ENCODE measurements around the gene PCDHGB7.
"Not testable (repeated sequence)": the region's sequence is repeated elsewhere in the genome, so short reads cannot be mapped to it uniquely, and the experiment has no call there.

PCDHGB7 gene

GRCh38 chr5:141417494-141418172 lies at the start of gene PCDHGB7:
TSS of gene PCDHGB7 (plus strand) at chr5:141417677. CDS start at chr5:141417860, 183 bp downstream.
- not testable (repeated sequence) for DNase-seq

DNA sequence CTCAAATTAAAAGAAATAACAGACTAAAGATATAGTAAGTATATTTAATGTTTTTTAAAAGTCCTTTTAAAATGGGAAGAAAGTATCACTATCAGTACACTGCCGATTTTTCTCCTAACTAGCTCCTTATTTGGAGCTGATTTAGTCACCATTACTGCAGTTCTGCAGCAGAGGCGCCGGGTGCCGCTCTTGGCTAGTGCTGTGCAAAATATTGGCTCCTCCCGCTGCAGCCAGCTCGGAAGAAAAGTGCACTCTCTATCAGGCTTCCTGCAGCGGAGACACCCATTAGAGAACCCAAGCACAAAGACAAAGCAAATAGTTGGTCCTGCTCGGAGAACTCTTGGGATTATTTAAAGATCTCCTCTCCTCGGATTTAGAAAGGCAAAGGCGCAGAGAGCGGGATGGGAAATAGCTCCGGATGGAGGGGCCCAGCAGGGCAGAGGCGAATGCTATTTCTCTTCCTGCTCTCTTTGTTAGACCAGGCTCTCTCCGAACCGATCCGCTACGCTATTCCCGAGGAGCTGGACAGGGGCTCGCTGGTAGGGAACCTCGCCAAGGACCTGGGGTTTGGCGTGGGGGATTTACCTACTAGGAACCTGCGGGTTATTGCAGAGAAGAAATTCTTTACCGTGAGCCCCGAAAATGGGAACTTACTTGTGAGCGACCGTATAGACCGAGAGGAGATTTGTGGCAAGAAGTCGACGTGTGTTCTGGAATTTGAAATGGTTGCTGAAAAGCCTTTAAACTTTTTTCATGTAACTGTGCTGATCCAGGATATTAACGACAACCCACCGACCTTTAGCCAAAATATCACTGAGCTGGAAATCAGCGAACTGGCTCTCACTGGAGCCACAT lies 47.3 kb upstream of the PCDHGB7 start, which contains the start of gene PCDHGB3:
Gene PCDHGB3, plus strand, starts transcription at position 249 of the 855 bp plus-strand sequence. Its CDS starts 153 bp downstream, at position 402.
- no peak for DNase-seq

DNA sequence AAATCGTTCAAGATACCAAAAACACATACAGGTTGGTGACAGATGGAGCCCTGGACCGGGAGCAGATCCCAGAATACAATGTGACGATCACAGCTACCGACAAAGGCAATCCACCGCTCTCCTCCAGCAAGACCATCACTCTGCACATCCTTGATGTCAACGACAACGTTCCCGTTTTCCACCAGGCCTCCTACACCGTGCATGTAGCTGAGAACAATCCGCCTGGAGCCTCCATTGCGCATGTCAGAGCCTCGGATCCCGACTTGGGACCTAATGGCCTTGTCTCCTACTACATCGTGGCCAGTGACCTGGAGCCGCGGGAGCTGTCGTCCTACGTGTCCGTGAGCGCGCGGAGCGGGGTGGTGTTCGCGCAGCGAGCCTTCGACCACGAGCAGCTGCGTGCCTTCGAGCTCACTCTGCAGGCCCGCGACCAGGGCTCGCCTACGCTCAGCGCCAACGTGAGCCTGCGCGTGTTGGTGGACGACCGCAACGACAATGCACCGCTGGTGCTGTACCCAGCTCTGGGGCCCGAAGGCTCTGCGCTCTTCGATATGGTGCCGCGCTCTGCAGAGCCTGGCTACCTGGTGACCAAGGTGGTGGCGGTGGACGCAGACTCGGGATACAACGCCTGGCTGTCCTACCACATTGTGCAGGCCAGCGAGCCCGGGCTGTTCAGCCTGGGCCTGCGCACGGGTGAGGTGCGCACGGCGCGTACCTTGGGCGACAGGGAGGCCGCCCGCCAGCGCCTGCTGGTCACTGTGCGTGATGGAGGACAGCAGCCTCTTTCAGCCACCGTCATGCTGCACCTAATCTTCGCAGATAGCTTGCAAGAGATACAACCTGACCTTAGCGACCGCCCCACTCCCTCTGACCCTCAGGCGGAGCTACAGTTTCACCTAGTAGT lies 45.7 kb upstream of the PCDHGB7 start:
- DNase-seq = no peak

GRCh38 chr5:141373673-141374317 lies 43.7 kb upstream of the PCDHGB7 start, which contains the start of gene PCDHGA6:
TSS of gene PCDHGA6 (plus strand) at chr5:141373891. CDS start at chr5:141374084, 193 bp downstream.
- DNase-seq = no peak

DNA sequence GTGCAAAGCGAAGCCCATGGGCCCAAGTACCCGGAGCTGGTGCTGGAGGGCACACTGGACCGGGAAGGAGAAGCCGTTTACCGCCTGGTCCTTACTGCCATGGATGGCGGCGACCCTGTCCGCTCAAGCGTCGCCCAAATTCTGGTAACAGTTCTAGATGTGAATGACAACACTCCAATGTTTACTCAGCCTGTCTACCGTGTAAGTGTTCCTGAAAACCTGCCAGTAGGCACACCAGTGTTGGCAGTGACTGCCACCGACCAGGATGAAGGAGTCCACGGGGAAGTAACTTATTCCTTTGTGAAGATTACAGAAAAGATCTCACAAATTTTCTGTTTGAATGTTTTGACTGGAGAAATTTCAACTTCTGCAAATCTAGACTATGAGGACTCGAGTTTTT lies 42.9 kb upstream of the PCDHGB7 start:
- DNase-seq = no peak

DNA sequence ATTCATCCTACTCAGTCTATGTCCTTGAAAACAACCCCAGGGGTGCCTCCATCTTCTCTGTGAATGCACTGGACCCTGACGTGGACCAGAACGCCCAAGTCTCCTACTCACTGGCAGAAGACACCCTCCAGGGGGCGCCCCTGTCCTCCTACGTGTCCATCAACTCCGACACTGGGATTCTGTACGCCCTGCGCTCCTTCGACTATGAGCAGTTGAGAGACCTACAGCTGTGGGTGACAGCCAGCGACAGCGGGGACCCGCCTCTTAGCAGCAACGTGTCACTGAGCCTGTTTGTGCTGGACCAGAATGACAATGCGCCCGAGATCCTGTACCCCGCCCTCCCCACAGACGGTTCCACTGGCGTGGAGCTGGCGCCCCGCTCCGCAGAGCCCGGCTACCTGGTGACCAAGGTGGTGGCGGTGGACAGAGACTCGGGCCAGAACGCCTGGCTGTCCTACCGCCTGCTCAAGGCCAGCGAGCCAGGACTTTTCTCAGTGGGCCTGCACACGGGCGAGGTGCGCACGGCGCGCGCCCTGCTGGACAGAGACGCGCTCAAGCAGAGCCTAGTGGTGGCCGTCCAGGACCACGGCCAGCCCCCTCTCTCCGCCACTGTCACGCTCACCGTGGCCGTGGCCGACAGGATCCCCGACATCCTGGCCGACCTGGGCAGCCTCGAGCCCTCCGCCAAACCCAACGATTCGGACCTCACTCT lies 41.9 kb upstream of the PCDHGB7 start:
- not testable (repeated sequence) for DNase-seq

DNA sequence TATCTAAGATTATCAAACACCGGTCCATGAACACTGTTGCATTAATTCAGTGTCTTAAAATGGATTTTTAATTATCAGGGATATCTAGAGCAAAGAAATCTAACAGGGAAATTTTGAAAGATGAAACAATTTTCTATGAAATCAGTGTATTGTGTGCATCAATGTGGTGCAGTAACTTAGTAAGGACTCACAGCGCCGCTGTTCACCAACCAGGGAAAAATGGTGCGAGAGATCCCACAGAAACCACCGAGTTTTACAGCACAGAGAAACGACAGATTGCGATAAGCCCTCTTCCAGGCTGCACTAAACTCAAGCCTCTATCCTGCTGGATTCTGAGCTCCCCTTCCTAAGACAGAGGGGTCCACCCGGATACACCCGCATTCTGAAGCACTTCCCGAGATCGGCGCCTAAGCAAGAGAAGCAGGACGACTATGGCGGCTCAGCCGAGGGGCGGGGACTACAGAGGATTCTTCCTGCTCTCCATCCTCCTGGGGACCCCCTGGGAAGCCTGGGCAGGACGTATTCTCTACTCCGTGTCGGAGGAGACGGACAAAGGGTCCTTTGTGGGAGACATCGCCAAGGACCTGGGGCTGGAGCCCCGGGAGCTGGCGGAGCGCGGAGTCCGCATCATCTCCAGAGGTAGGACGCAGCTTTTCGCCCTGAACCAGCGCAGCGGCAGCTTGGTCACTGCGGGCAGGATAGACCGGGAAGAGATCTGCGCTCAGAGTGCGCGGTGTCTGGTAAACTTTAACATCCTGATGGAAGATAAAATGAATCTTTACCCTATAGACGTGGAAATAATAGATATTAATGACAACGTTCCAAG lies 34.8 kb upstream of the PCDHGB7 start, which contains the start of gene PCDHGA7:
Gene PCDHGA7, plus strand, starts transcription at position 274 of the 826 bp plus-strand sequence. Its CDS starts 158 bp downstream, at position 432.
- DNase-seq = no peak

GRCh38 chr5:141383345-141383744 lies 34.1 kb upstream of the PCDHGB7 start:
- DNase-seq = no peak

GRCh38 chr5:141384471-141385267 lies 32.8 kb upstream of the PCDHGB7 start:
- DNase-seq = no peak

- not testable (repeated sequence) for DNase-seq
Observed at GRCh38 chr5:141387557-141388311, 29.7 kb upstream of the PCDHGB7 start, which contains the start of gene PCDHGB4. TSS of gene PCDHGB4 (plus strand) at chr5:141387698. CDS start at chr5:141387885, 187 bp downstream.

DNA sequence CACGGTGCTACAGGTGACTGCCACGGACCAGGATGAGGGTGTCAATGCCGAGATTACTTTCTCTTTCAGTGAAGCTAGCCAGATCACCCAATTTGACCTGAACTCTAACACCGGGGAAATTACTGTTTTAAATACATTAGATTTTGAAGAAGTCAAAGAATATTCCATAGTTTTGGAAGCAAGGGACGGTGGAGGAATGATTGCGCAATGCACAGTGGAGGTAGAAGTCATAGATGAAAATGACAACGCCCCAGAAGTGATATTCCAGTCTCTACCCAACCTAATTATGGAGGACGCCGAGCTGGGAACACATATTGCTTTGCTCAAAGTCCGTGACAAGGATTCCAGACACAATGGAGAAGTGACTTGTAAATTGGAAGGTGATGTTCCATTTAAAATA lies 28.8 kb upstream of the PCDHGB7 start:
- no peak for DNase-seq

DNA sequence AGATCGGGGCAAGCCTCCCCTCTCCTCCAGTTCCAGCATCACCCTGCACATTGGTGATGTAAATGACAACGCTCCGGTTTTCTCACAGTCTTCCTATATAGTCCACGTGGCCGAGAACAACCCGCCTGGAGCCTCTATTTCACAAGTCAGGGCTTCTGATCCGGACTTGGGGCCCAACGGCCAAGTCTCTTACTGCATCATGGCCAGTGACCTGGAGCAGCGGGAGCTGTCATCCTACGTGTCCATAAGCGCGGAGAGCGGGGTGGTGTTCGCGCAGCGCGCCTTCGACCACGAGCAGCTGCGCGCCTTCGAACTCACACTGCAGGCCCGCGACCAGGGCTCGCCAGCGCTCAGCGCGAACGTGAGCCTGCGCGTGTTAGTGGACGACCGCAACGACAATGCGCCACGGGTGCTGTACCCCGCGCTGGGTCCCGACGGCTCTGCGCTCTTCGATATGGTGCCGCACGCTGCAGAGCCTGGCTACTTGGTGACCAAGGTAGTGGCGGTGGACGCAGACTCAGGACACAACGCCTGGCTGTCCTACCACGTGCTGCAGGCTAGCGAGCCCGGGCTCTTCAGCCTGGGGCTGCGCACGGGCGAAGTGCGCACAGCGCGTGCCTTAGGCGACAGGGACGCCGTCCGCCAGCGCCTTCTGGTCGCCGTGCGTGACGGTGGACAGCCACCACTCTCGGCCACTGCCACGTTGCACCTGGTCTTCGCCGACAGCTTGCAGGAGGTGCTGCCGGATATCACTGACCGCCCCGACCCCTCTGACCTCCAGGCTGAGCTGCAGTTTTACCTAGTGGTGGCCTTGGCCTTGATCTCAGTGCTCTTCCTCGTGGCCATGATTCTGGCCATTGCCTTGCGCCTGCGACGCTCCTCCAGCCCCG lies 28.1 kb upstream of the PCDHGB7 start:
- no peak for DNase-seq

GRCh38 chr5:141392429-141393198 lies 24.9 kb upstream of the PCDHGB7 start, which contains the start of gene PCDHGA8:
TSS of gene PCDHGA8 (plus strand) at chr5:141392633. CDS start at chr5:141392814, 181 bp downstream.
- no peak for DNase-seq

DNA sequence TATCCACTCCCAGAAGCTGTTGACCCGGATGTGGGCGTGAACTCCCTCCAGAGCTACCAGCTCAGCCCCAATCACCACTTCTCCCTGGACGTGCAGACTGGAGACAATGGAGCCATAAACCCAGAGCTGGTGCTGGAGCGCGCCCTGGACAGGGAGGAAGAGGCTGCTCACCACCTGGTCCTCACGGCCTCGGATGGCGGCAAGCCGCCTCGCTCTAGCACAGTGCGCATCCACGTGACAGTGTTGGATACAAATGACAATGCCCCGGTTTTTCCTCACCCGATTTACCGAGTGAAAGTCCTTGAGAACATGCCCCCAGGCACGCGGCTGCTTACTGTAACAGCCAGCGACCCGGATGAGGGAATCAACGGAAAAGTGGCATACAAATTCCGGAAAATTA lies 24.2 kb upstream of the PCDHGB7 start:
- no peak for DNase-seq

DNA sequence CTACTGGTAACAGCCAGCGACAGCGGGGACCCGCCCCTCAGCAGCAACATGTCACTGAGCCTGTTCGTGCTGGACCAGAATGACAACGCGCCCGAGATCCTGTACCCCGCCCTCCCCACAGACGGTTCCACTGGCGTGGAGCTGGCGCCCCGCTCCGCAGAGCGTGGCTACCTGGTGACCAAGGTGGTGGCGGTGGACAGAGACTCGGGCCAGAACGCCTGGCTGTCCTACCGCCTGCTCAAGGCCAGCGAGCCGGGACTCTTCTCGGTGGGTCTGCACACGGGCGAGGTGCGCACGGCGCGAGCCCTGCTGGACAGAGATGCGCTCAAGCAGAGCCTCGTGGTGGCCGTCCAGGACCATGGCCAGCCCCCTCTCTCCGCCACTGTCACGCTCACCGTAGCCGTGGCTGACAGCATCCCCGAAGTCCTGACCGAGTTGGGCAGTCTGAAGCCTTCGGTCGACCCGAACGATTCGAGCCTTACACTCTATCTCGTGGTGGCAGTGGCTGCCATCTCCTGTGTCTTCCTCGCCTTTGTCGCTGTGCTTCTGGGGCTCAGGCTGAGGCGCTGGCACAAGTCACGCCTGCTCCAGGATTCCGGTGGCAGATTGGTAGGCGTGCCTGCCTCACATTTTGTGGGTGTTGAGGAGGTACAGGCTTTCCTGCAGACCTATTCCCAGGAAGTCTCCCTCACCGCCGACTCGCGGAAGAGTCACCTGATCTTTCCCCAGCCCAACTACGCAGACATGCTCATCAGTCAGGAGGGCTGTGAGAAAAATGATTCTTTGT lies 22.9 kb upstream of the PCDHGB7 start:
- DNase-seq = not testable (repeated sequence)

Measured in NCI-H2029 (cell line).